Hypothalamus (tissue), 51 donors: ENCODE results near the gene BRAT1.
"Not testable (repeated sequence)": the region's sequence is repeated elsewhere in the genome, so short reads cannot be mapped to it uniquely, and the experiment has no call there.

Experiments used
- DNase-seq, 51 donors: peaks; one replicate each; lab custom pipeline; 2025; lab: John Stamatoyannopoulos, UW

BRAT1 gene

GRCh38 chr7:2541291-2542010, 13.9 kb downstream of the BRAT1 start:
- no peak for DNase-seq

GRCh38 chr7:2540641-2541051, 14.7 kb downstream of the BRAT1 start:
- no peak for DNase-seq

- no peak for DNase-seq
Observed at GRCh38 chr7:2540133-2540532, 15.2 kb downstream of the BRAT1 start.

- DNase-seq, result no peak
Observed at GRCh38 chr7:2539031-2539911, 16.1 kb downstream of the BRAT1 start.

GRCh38 chr7:2537981-2538851, 17.1 kb downstream of the BRAT1 start:
- DNase-seq, result no peak

GRCh38 chr7:2535872-2536627, 19.3 kb downstream of the BRAT1 start:
- DNase-seq, result not testable (repeated sequence)

- DNase-seq, result not testable (repeated sequence)
Observed at GRCh38 chr7:2534214-2534613, 21.1 kb downstream of the BRAT1 start.

GRCh38 chr7:2533566-2533965, 21.8 kb downstream of the BRAT1 start:
- not testable (repeated sequence) for DNase-seq

- not testable (repeated sequence) for DNase-seq
Observed at GRCh38 chr7:2532816-2533215, 22.5 kb downstream of the BRAT1 start.

GRCh38 chr7:2532199-2532772, 23.0 kb downstream of the BRAT1 start:
- DNase-seq, result not testable (repeated sequence)

- DNase-seq, result peak in 12 of 51 donors; percentile 29 to 67 (median 47)
Observed at GRCh38 chr7:2531796-2532110, 23.6 kb downstream of the BRAT1 start.

GRCh38 chr7:2530994-2531795, 24.1 kb downstream of the BRAT1 start:
- peak in 11 of 51 donors; percentile 32 to 72 (median 49) for DNase-seq

GRCh38 chr7:2530071-2530987, 25.0 kb downstream of the BRAT1 start:
- DNase-seq, result peak in 8 of 51 donors; percentile 19 to 66 (median 42)

GRCh38 chr7:2529161-2530070, 25.9 kb downstream of the BRAT1 start:
- peak in 36 of 51 donors; percentile 25 to 74 (median 53) for DNase-seq

GRCh38 chr7:2528481-2529095, 26.7 kb downstream of the BRAT1 start:
- no peak for DNase-seq
